Measurements from ENCODE around the gene ITCH.

- TF ChIP-seq EZH2 (IDR thresholded peaks at IDR 0.05; ENCODE audit: borderline replicate concordance, low read depth, low read length): no peak
- TF ChIP-seq, protein P1, sequence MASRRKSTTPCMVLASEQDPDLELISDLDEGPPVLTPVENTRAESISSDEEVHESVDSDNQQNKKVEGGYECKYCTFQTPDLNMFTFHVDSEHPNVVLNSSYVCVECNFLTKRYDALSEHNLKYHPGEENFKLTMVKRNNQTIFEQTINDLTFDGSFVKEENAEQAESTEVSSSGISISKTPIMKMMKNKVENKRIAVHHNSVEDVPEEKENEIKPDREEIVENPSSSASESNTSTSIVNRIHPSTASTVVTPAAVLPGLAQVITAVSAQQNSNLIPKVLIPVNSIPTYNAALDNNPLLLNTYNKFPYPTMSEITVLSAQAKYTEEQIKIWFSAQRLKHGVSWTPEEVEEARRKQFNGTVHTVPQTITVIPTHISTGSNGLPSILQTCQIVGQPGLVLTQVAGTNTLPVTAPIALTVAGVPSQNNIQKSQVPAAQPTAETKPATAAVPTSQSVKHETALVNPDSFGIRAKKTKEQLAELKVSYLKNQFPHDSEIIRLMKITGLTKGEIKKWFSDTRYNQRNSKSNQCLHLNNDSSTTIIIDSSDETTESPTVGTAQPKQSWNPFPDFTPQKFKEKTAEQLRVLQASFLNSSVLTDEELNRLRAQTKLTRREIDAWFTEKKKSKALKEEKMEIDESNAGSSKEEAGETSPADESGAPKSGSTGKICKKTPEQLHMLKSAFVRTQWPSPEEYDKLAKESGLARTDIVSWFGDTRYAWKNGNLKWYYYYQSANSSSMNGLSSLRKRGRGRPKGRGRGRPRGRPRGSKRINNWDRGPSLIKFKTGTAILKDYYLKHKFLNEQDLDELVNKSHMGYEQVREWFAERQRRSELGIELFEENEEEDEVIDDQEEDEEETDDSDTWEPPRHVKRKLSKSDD (conservative IDR thresholded peaks at IDR 0.05; ENCODE audit: low read length): no peak
- TF ChIP-seq GABPB1 (CRISPR knock-in tag; IDR thresholded peaks at IDR 0.05): no peak
- no peak for TF ChIP-seq NFATC3 (IDR thresholded peaks at IDR 0.05)
- TF ChIP-seq CREBBP (IDR thresholded peaks at IDR 0.05; ENCODE audit: low read depth, low read length): no peak
- TF ChIP-seq ZNF384 (IDR thresholded peaks at IDR 0.05; ENCODE audit: low read depth, low read length): no peak
- no peak for TF ChIP-seq MEIS2 (IDR thresholded peaks at IDR 0.05; ENCODE audit: partially characterized antibody)
- TF ChIP-seq MTA3 (IDR thresholded peaks at IDR 0.05; ENCODE audit: borderline replicate concordance): no peak
- TF ChIP-seq, protein P2, sequence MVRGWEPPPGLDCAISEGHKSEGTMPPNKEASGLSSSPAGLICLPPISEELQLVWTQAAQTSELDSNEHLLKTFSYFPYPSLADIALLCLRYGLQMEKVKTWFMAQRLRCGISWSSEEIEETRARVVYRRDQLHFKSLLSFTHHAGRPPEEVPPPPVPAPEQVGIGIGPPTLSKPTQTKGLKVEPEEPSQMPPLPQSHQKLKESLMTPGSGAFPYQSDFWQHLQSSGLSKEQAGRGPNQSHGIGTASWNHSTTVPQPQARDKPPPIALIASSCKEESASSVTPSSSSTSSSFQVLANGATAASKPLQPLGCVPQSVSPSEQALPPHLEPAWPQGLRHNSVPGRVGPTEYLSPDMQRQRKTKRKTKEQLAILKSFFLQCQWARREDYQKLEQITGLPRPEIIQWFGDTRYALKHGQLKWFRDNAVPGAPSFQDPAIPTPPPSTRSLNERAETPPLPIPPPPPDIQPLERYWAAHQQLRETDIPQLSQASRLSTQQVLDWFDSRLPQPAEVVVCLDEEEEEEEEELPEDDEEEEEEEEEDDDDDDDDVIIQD (CRISPR knock-in tag; IDR thresholded peaks at IDR 0.05): no peak
Measured at GRCh38 chr20:34403908-34404307, 40.8 kb downstream of the ITCH start.
